T follicular helper cell (primary cell): ENCODE data around the gene ELOVL3.
"Not testable (repeated sequence)": the region's sequence is repeated elsewhere in the genome, so short reads cannot be mapped to it uniquely, and the experiment has no call there.

Experiments used
- DNase-seq: peaks from one replicate; pipeline ENCODE4 v3.0.0-alpha.2; 2020; ENCODE audit warnings: low read depth

ELOVL3 gene

DNA sequence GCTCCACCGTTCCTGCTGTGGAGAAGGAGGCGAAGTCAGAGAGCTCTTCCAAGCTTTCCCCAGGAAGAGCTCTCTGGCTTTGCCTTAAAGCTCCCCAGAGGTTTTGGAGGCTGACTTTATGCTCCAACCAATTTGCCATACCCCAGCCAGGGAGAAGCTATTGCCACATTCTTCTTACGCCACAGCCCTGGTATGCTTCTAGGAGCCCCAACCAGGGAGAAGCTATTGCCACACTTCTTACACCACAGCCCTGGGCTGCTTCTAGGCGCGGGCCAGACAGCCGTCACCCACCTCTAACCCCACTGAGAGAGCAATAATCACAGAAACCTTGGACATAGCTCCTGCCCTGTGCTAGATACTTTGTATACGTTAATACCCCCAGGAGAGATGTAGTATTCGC, 951 bp downstream of the ELOVL3 start:
- DNase-seq, result no peak

DNA sequence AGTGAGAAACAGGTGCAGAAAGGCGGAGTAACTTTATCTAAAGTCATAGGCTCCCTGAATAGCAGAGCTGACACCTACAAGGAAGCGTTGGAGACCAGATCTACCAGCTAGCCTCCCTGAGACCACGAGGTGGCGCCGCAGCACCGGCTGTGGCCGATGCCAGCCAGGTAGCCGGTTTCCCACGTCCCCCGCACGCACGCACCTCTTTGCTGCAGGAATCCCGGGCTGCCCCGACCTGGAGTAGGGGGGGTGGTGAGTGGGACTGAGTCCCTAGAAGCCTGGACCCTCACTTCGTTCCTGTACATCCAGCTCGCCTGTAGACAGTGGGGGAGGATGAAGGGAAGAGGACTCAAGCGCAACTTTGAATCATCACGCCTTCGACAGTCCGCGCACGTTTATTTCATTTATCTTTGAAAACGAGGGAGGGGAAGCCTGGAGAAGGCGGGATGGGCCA, 3.7 kb downstream of the ELOVL3 start:
- peak; percentile 80 for DNase-seq

DNA sequence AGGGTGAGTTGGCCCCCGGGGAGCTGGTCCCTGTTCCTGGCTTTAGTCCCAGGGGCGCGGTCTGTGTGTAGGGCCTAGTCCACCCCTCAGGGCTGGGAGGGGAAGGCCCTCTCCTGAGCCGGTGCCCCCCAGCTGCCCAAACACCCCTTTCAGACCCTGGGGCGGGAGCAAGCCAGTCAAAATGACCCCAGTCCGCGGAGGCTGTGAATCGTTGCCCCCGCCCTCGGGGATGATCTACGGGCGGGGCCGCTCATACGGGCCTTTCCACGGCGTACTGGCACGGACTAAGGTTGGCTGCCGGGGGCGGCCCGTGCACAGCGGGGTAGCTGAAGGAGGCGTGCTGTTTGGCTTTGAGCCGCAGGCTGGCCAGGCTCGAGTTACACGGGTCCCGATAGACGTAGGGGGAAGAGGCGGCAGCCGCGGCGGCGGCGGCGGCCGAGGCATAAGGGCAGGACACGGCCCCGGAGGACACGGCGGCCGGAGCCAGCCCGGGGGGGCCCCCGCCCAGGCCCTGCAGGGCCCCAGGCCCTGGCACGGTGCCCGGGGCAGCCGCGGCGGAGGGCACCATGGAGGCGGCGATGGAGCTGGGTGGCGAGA, 4.3 kb downstream of the ELOVL3 start:
- no peak for DNase-seq

DNA sequence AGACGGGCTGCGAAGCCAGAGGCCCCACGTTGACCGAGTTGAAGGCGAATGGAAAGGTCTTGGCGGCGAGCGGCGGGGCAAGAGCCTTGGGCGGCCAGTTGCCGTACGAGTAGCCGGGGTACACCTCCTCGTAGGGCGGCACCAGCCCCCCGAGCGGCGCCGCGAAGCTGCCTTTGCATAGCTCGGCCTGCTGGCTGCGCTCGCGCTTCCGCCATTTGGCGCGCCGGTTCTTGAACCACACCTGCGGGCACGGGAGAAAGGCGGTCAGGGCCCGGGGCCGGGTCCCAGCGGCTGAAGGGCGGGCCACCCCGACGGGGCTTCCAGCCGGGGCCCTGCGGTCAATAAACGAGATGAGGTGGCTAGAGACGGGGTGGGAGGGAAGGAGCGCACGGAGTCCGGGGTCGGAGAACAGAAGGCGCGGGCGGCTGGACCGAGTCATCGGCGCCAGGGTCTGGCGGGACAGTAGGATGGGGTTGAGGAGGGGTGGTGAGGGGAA, 4.8 kb downstream of the ELOVL3 start:
- no peak for DNase-seq

DNA sequence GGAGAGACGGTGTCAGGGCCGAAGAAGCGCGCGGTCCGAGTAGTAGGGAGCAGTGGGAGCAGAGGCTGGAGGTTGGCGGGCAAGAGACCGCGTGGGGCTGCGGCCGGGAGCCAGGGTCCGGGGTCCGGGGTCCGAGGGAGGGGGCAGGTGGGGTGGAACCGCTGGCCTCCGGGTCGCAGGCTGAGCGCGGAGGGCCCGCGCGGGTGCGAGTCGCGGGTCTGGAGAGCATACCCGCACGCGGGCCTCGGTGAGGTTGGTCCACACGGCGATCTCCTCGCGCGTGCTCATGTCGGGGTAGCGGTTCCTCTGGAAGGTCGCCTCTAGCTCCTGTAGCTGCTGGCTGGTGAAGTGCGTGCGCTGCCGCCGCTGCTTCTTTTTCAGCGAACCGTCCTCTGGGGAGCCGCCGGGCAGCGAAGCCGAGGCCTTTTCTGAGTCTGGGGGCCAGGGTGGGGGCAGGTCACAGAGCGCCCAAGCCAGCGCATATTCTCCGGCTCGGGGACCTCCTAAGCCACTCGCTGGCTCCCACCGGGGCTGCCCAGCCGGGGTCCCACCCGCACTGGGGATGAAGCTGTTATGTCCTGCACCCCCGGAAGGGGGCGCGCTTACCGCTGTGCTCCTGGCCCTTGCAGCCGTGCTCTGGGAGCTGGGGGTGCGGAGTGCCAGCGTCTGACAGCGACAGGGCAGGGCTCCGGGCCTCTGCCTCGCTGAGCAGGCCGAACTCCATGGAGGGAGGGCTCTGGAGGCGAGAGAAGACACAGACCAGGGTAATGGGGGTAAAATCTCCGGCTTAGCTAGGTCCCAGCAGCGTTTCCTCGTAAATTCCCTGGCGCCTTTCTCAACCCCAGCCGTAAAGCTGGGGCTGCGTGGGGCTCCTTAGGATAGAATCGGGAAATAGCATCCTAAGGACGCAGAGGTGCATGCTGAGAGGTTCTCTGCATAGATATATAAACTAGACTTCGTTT, 5.5 kb downstream of the ELOVL3 start:
- DNase-seq, result peak; percentile 64

DNA sequence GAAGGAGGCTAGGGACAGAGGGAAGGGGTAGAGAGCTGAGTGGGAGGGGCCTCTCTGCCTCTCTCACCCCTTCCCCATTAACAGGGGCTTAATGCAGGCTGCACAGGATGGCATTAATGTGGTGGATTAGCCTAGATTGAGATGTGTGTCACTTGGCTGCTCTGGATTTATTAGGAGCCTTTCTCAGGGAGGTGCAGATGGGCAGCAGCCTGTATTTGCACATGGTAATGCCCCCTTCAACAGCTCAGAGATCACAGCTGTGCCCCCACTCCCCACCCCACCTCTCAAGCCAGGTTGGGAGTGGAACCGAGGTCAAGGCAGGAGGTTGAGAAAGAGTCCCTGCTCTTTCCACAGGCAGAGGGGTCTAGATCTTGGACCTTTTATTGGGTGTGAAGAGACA, 7.9 kb downstream of the ELOVL3 start:
- DNase-seq, result no peak

DNA sequence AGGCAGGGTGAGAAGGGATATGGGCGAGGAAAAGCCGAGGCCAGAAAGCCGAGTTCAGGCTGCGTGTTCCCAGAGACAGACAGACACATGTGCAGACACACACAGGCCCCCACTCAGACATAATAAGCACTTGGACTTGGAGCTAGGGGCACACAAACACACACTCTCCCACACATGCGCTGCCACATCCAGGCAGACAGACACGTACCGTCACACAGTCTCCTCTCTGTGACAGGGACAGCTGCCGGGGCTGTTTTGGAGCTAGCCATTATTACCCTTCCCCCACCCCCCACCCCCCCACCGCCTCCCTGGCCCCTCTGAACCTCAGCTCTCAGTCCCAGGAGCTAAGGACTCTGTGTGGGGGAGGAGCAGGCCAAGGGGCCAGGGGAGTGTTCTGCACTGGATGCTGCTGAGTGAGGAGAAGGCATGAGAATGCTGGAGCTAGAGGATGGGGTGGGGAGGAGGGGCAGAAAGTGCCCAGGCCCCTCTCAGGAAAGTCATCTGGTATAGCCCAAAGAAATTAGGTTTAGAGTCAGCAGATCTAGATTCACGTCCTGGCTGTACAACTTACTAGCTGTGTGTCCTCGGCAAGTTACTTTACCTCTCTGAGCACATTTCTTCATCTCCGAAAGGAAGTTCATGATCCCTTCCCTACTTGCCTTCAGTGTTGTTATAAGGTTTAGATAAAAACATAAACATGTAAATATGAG, 8.9 kb downstream of the ELOVL3 start:
- DNase-seq, result no peak

DNA sequence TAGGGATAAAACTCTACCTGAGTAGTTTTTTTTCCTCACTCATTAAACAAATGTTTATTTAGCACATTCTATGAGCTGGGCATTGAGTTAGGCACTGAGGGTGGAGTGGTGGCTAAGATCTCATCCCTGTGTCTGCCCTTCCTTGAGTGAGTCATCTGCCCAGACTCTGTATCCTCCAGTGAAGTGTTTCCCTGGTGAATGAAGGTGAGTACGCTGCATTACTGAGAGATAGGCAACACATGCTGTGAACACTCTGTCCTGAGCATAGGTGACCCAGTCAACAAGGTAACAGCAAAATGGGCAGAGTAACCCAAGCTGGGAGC, 9.5 kb downstream of the ELOVL3 start:
- DNase-seq, result no peak

DNA sequence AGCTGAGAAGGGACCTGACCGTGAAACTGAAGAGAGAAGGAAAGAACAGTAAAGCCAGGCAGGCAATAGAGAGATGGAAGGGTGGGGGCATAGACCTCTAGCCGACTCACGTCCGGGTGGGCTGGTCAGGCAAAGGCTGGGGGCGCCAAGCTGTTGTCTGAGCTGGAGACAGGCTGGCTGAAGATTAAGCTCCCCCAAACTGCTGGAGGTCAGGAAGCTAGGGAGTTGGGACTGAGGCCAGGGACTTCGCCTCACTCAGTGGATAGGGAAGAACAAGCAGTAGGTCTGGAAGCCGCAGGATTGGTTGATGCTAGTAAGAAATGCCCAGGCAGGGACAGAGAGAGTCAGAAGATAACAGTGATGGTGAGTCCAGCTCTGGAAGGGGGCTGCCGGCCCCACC, 9.9 kb downstream of the ELOVL3 start:
- no peak for DNase-seq

DNA sequence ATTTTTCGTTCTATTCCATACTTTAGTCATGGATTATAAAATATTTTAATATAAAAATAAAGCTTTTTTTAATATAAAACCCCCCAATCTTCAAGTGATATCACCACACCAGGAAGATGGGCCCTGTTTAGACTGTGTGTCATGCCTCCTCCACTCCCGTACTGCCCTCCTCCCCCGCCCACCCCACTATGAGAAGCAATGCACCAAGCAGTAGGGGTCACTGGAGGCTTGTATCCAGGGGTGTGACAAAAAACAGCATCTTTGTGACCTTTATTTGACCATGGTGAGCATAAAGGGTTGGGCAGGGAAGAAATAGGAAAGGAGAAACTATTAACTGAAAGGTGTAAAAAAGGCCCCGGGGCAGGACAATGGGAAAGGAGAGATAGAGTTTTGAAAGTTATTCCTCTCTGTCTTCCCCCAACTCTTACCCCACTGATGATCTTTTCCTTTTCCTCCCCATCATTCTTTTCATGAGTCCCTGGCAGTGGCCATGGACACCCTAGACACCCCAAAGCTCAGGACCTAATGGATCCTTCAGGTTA, 11.7 kb downstream of the ELOVL3 start:
- no peak for DNase-seq

DNA sequence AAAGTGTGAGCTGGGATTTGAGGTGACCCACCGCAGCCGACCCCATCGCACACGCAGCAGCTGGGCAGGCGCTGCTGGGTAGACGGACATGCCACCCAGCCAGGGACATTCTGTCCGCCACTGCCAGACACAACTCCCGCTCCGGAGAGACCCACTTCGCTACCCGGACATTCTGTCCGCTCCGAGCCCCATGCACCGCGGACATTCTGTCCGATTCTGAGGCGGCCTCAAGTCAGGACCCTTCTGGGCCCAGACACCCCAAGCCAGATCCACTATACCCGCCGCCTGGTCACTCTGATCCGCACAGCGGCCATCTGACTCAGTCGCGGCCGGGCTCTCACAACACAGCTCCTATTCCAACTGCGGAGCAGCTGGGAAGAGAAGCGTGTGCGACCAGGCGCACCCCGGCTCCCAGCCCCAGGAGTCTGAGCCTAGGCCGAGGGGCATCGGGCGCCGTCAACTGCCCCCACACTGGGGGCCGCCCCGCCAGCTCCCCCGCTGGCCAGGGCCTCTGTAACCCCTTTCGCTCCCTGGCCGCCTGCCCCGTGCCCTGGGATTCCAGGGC, 14.4 kb downstream of the ELOVL3 start:
- no peak for DNase-seq

DNA sequence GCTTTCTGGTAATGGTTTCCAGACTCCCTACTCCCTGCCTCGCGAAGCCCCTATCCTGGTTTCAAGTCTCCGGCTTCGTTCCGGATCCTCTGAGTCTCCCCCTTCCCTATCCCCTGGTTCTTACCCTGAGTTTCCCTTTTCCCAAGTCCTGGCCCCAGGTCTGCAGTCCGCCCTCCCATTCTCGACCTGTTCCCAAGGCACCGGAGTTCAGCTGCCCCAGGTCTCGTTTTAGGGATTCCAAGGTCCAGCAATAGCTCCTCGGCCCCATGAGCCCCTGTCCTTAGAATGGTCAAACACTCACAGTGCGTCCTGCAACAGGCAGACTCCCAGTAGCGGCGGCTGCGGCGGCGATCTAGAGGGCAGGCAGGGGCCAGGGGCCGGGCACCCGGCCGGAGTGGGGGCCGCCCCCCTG, 14.9 kb downstream of the ELOVL3 start:
- no peak for DNase-seq

DNA sequence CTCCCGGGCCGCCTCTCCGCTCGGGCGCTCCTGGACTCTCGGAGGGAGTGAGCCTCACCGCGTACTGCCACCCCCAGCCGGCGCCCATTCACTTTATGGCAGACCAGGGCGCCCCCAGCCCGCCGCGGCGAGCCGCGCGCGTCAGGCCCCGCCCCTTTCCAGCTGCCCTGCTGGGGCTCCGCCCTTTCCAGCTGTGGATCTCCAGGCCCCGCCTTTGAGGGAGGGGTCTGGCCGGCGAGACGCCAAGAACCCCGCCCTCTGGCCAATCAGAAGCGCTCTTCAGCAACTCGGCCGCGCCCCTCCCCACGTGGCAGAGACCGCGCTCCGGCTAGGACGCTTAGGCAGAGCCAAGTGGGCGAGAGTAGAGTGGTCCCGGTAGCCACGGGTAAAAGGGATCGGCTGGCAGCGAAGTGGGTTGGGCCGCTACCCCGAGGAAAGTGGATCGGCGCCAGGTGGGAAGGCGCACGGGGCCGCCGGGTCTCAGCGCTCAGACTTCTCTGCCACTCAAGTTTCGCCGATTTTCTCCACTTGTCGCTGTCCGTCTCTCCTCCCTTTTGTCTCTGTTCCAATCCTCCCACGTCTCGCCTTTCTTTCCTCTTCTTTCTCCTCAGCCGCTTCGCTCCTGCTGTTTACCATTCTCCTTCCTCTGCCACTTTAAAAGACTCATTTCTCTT, 15.5 kb downstream of the ELOVL3 start, which contains the start of gene PITX3:
Gene PITX3, minus strand, starts transcription at position 69 of the 674 bp plus-strand sequence. CDS start 9,432 bp downstream, outside the sequence.
- peak; percentile 86 for DNase-seq

DNA sequence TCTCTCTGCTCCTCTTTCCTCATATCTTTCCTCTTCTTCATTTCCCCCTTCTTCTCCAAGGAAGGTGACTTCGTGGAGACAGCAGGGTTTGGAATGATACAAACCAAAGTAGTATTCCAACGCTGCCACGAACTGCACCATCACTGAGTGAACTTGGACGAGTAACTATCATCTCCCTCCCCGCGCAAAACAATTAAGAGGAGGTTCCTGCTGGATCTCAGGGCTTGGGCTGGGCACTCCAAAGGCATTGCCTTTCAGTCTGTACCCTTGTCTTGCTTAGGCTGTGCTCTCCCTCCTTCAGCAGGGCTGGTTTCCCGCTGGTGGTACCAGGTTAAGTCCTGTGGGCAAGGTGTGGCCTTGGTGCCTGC, 16.0 kb downstream of the ELOVL3 start:
- no peak for DNase-seq

DNA sequence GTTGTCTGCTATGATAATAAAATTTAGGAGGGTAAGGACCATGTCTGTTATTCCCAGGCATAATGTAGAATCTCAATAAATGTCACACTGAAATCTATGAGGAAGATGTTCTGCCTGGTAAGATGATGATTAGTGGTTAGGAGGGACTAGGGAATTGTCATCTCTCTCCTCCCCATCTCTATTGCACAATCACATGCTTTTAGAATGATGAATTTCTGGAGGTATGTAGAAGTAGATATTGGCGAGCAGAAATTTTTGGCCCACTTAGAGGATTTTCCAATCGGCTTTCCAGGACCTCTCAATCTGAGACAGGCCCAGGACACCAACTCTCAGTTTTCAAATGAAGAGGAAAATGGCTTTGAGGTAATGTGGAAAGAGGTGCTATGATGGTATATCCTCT, 17.2 kb downstream of the ELOVL3 start:
- DNase-seq, result no peak

DNA sequence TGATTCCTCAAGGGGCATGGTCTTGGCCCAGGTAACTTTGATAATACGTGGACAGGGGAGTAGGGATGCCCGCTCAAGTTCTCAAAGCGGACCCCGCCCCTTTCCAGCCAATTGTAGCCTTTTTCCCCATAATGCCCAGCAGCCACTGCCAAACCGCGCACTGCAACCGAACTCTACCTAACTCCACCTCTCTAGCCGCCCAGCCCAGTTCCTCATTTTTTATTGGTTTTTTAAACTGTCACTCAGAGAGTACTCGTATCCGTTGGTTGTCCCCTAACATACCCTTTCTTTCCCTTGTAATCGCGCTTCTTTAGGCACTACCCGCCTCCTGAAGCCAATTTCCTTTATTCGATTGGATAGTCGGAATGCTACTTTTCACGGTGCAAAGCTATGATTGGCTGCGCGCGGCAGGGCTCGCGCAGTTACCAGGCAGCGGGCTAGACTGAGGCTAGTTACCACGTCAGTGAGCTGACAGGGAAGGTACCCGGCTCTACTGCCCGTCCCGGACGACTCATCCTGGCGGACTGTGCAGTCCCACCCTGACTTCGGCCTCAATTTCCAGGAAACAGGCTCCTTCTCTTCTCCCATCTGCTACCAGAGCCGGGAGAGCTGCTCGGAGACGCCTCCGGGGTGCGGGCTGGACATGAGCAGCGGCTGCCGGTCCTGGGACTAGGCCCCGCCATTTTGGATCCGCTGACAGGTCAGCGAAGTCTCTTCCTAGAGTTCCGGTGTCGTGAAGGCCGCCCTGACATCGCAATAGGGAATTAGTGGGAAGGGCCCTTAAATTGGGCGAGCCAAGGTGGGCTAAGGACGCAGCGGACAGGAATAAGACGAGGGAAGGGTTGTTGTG, 19.2 kb downstream of the ELOVL3 start, which contains the start of gene GBF1:
Gene GBF1, plus strand, starts transcription at position 451 of the 850 bp plus-strand sequence. CDS start 13,407 bp downstream, outside the sequence.
- peak; percentile 84 for DNase-seq

DNA sequence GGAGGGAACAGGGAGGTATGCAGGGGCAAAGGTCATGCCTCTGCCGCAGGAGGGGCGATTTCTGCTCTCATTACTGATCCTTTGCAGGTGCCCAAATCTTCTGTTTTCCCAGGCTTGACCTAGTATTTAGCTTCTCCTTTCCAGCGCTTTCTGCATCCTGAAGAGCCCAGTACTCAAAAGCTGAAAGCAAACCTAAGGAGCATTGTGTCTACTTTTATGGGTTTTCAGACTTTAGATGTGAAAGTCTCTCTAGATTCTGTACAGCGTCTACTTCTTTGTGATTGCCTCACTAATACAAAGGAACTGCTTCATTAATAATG, 19.8 kb downstream of the ELOVL3 start:
- no peak for DNase-seq

DNA sequence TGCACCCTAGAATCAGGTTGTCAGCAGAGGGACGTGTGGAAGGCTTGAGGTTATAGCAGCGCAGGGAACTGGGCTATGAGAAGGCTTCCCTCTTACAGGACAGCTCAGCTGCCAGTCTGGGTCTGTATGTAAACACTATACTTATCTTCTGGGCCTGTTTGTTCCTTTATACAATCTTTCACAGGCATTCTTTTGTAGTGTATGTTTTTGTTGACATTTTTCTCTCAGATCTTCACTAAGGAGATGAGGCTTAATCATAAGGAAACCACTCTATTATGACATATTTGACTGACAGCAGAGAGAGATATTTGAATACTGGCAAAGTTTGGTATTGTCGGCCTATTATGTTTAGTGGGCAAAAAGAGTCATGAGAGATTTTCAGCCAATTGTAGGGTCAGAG, 20.2 kb downstream of the ELOVL3 start:
- no peak for DNase-seq

DNA sequence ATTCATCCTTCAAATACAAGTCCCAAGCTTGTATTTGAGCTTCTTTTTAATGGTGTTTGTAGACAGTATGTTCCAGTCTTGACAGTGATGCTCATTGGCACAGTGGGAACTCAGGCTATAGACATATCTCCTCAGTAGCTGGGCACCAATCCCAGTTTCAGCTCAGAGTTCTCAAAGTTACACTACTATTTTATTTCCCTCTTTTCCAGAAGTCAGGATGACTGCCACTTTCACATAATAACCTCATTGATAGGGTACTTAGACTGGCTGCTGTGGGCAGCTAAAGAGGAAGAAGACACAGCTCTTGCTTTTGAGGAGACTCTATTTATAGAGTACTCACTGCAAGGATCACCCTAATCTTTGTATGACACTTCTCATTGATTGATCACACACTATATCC, 21.6 kb downstream of the ELOVL3 start:
- DNase-seq, result no peak

DNA sequence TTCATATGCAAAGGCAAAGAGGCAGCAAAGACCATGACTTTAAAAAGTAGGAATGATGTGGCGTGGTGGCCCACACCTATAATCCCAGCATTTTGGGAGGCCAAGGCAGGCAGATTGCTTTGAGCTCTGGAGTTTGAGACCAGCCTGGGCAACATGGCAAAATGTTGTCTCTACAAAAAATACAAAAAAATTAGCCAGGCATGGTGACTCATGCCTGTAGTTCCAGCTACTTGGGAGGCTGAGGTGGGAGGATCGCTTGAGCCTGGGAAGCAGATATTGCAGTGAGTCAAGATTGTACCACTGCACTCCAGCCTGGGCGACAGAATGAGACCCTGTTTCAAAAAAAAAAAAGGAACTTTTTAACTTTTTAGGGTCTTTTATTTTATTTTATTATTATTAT, 26.4 kb downstream of the ELOVL3 start:
- DNase-seq, result not testable (repeated sequence)
